HL-60 (cell line): Measurements from ENCODE around the gene STK32B.
"Not testable (repeated sequence)": the region's sequence is repeated elsewhere in the genome, so short reads cannot be mapped to it uniquely, and the experiment has no call there.

Source experiments
- DNase-seq, 2 experiments: peaks; one replicate each; pipeline ENCODE4 v3.0.0-alpha.2; 2010 to 2020; ENCODE audit warnings: low read depth in 1 of 2, low spot score in 1 of 2
- H3K27ac ChIP-seq: fragments of 250-450 bp; sonication (Bioruptor Pico); replicated peaks from 2 replicates; pipeline ENCODE4 v1.5.1; 2020; ENCODE audit warnings: mild to moderate bottlenecking, moderate library complexity
- H3K27me3 ChIP-seq: fragments of 250-450 bp; sonication (Bioruptor Pico); 2 replicates; pipeline ENCODE4 v1.5.1; 2021; ENCODE audit warnings: mild to moderate bottlenecking, moderate library complexity; ENCODE audit not compliant: insufficient read depth, poor library complexity, severe bottlenecking
- H3K4me3 ChIP-seq: replicated peaks from 2 replicates; pipeline ENCODE4 v1.5.1; 2011; ENCODE audit warnings: mild to moderate bottlenecking, control low read depth, low read length; ENCODE audit not compliant: insufficient read depth
- CTCF ChIP-seq: IDR thresholded peaks from one replicate; pipeline ENCODE4 v1.5.1; 2011; ENCODE audit warnings: low read length, control low read depth, inconsistent platforms; ENCODE audit not compliant: insufficient read depth
- GABPA ChIP-seq: IDR thresholded peaks from 2 replicates; pipeline ENCODE4 v1.6.1; 2012; ENCODE audit warnings: low read depth
- POLR2AphosphoS5 ChIP-seq: IDR thresholded peaks from 2 replicates; pipeline ENCODE4 v1.6.1; 2012; ENCODE audit warnings: low read depth
- SPI1 ChIP-seq: IDR thresholded peaks from 2 replicates; pipeline ENCODE4 v1.6.1; 2012; ENCODE audit warnings: low read depth, mild to moderate bottlenecking, borderline replicate concordance
- TF ChIP-seq, protein P1 (sequence below): IDR thresholded peaks from 2 replicates; pipeline ENCODE4 v1.6.1; 2012; ENCODE audit warnings: low read depth; ENCODE audit not compliant: insufficient replicate concordance

The STK32B gene

GRCh38 chr4:5247735-5248134 lies 196.5 kb downstream of the STK32B start:
- no peak overlapping the region for H3K27ac ChIP-seq
- DNase-seq, result no peak
- TF ChIP-seq SPI1, result no peak
- TF ChIP-seq CTCF, result no peak
- TF ChIP-seq GABPA, result no peak
- TF ChIP-seq POLR2AphosphoS5, result no peak
- TF ChIP-seq, protein P1, sequence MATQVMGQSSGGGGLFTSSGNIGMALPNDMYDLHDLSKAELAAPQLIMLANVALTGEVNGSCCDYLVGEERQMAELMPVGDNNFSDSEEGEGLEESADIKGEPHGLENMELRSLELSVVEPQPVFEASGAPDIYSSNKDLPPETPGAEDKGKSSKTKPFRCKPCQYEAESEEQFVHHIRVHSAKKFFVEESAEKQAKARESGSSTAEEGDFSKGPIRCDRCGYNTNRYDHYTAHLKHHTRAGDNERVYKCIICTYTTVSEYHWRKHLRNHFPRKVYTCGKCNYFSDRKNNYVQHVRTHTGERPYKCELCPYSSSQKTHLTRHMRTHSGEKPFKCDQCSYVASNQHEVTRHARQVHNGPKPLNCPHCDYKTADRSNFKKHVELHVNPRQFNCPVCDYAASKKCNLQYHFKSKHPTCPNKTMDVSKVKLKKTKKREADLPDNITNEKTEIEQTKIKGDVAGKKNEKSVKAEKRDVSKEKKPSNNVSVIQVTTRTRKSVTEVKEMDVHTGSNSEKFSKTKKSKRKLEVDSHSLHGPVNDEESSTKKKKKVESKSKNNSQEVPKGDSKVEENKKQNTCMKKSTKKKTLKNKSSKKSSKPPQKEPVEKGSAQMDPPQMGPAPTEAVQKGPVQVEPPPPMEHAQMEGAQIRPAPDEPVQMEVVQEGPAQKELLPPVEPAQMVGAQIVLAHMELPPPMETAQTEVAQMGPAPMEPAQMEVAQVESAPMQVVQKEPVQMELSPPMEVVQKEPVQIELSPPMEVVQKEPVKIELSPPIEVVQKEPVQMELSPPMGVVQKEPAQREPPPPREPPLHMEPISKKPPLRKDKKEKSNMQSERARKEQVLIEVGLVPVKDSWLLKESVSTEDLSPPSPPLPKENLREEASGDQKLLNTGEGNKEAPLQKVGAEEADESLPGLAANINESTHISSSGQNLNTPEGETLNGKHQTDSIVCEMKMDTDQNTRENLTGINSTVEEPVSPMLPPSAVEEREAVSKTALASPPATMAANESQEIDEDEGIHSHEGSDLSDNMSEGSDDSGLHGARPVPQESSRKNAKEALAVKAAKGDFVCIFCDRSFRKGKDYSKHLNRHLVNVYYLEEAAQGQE, result no peak

GRCh38 chr4:5249727-5250126 lies 198.4 kb downstream of the STK32B start:
- Histone ChIP-seq H3K4me3 (no peak overlapping the region), H3K27me3 (no peaks in the 10 kb centered on the region), H3K27ac (no peak overlapping the region)
- TF ChIP-seq, protein P1, result no peak
- TF ChIP-seq CTCF (no peak), POLR2AphosphoS5 (no peak), GABPA (no peak), SPI1 (no peak)
- no peak for DNase-seq

More at GRCh38 chr4:5247735-5248134, 196.5 kb downstream of the STK32B start:
- no peak overlapping the region for H3K4me3 ChIP-seq
- H3K27me3 ChIP-seq, result no peaks in the 10 kb centered on the region

DNA sequence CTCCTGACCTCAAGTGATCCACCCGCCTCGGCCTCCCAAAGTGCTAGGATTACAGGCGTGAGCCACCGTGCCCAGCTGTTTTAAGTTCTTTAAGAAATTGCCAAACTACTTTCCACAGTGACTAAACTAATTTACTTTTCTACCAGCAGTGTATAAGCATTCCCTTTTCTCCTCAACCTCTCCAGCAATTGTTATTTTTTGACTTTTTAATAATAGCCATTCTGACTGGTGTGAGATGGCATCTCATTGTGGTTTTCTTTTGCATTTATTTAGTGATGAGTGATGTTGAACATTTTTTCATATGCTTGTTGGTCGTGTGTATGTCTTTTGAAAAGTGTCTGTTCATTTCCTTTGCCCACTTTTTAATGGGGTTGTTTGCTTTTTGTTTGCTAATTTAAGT lies 199.3 kb downstream of the STK32B start:
- not testable (repeated sequence) for H3K27me3 ChIP-seq, H3K4me3 ChIP-seq, H3K27ac ChIP-seq, DNase-seq

- TF ChIP-seq, protein P1, result no peak
- TF ChIP-seq SPI1, result no peak
- no peak for TF ChIP-seq POLR2AphosphoS5
- TF ChIP-seq GABPA, result no peak
- TF ChIP-seq CTCF, result no peak
Measured at GRCh38 chr4:5256421-5256820, 205.1 kb downstream of the STK32B start.

More at GRCh38 chr4:5256421-5256820, 205.1 kb downstream of the STK32B start:
- Histone ChIP-seq H3K4me3 (no peak overlapping the region), H3K27ac (no peak overlapping the region), H3K27me3 (no peaks in the 10 kb centered on the region)
- no peak for DNase-seq
